T-helper 1 cell (primary cell): Measurements from ENCODE around the gene MZB1.
"Not testable (repeated sequence)": the region's sequence is repeated elsewhere in the genome, so short reads cannot be mapped to it uniquely, and the experiment has no call there.

ENCODE experiments used
- DNase-seq, 5 donors: peaks; one replicate each; pipeline ENCODE4 v3.0.0-alpha.2; 2012 to 2020

The MZB1 gene

DNA sequence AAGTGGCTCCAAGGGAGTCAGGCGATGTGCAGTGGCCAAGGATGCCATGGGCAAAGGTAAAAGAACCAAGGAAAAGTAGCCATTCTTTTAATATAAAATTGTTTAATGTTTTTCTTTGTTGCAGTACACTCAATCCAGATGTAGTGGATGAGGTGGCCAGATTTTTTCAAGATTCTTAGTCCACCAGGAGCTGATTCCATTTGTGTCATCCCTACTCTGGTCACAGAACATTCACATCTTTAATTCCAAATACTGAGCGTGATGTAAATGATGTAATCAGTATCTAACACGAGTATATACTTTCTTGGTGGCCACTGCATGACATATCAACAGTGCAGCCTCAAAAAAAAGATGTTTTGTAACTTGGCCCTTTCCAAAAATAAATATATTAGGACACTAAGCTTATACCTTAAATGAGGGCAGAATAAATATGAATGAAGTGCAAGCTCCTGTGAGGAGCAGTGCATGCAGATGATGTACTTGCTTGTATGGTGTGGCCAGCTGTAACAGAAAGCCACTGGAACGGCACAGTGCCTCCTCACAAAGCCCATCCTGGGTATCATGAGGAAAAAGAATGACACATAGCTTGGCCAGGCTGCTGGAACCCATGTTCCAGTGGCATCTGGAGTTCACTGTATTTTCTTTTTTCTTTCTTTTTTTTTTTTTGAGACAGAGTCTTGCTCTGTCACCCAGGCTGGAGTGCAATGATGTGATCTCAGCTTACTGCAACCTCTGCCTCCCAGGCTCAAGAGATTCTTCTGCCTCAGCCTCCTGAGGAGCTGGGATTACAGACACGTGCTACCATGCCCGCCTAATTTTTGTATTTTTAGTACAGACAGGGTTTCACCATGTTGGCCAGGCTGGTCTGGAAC lies 20.6 kb upstream of the MZB1 start:
- no peak for DNase-seq

DNA sequence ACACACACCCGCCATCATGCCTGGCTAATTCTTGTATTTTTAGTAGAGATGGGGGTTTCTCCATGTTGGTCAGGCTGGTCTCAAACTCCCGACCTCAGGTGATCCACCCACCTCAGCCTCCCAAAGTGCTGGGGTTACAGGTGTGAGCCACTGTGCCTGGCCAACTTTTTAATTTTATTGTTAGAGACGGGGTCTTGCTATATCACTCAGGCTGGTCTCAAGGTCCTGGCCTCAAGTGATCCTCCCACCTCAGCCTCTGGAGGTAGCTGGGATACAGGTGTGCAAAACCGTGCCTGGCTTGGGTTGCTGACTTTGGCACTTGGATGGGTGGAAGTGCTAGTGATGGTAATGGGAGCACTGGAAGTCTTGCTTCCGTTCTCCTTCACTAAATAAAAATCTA lies 19.4 kb upstream of the MZB1 start:
- DNase-seq = not testable (repeated sequence)

DNA sequence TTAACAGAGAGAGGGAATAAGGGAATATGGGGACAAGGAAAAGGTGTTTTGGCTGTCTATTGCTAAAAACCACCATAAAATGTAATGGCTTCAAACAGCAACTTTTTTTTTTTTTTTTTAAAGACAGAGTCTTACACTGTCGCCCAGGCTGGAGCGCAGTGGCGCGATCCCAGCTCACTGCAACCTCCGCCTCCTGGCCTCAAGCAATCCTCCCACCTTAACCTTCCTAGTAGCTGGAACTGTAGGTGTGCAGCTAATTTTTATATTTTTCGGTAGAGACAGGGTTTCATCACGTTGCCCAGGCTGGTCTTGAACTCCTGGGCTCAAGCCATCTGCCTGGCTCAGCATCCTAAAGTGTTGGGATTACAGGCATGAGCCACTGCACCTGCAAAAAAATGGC lies 18.5 kb upstream of the MZB1 start:
- DNase-seq = no peak

DNA sequence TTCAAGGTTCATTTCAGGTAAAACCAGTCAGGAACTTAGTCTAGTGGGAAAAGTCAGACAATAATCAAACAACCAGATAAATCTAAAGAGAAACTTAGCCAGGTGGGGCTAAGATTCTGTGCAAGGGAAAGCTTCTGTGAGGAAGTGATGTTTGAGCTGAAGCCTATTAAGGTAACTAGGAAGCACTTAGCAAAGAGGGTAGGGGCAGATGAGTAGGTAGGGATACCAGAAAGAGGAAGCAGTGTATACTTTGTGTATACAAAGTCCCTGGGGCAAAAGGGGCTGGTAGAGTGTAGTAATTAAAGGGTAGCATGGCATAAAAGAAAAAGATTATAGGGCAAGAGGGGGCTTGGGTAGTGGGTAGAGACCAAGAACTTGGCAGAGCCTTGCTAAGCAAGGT lies 17.8 kb upstream of the MZB1 start:
- DNase-seq = no peak

DNA sequence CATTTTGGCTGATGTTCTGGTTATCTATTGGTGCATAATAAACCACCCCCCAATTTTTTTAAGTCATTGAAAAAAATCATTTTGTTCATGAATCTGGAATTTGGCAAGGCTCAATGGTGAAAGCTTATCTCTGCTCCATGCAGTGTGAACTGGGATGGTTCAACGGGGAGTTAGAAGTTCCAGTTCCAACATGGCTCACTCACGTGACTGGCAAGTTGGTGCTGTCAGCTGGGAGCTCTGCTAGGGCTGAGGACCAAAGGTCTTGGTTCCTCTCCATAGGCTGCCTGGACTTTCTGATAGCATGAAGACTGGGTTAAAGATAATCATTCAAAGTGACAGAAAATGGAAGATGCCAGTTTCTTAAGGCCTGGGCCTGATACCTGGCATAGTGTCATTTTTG lies 17.2 kb upstream of the MZB1 start:
- DNase-seq = no peak

DNA sequence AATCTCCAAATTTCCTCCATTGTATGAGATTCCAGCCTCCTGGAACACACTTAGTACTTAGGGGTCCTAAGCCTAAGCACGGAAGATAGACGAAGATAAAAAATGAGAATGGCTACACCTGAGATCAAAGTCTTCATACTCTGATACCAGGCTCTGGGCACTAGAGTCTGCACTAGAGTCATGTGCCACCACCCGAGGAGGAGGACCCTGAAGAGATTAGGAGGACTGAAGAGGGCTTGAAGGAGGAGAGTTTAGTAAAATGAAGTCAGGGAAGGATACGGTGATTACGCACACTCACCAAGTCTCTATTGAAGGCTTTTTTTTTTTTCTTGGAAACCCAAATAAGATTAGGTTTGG lies 14.7 kb upstream of the MZB1 start:
- DNase-seq = no peak

DNA sequence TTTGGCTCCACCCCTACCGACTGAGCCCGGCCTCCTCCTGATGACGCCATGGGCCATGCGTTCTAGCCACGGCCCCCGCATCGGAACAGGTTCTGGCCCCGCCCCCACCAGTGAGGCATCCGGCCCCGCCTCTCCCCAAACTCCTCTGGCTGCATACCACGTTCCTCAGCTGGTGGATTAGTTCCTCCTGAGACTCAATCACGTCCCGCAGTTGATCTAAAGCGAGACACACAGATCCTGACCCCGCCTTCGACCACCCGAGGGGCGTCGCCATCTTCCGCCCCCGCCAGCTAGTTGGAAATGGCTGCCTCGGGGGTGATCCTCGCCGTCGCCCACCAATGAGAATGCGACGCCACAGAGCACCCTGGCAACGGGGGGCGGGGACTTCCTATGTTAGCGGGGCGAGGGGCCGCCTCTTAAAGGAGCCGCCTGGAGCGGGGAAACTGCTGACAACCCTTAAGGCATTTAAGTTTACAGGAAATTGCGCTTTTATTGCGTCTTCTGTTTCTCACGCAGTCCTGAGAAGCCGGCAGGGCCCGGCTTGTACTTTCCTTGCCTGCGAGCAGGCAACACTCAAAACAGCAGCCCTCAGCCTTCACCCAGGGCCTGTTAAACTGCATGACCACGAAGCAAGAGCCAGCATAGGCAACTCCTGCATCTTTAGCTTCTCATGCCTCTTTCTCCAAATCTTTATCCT lies 14.2 kb upstream of the MZB1 start, which contains the start of gene SPATA24:
SPATA24 (minus strand) TSS at position 303 of the 697 bp plus-strand sequence; CDS start at position 274, 29 bp downstream.
- DNase-seq = peak; percentile 94 to 99 (median 96)

DNA sequence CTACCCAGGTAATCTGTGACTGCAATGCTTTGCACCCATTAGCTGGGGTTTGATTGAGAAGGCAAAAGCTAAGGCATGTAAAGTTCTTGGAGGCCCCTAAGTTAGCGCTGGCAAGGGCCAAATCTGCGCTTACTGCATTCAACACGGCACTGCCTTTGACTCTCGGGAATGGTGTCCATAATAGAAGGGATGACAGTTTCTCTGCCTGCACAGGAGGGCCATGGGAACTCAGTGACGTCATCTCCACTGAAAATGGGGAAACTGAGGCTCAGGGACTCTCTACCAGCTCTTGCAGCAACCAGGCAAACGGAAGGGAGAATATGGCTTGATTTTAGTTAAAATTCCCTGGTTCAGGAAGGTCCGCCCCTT lies 13.7 kb upstream of the MZB1 start:
- DNase-seq = no peak

DNA sequence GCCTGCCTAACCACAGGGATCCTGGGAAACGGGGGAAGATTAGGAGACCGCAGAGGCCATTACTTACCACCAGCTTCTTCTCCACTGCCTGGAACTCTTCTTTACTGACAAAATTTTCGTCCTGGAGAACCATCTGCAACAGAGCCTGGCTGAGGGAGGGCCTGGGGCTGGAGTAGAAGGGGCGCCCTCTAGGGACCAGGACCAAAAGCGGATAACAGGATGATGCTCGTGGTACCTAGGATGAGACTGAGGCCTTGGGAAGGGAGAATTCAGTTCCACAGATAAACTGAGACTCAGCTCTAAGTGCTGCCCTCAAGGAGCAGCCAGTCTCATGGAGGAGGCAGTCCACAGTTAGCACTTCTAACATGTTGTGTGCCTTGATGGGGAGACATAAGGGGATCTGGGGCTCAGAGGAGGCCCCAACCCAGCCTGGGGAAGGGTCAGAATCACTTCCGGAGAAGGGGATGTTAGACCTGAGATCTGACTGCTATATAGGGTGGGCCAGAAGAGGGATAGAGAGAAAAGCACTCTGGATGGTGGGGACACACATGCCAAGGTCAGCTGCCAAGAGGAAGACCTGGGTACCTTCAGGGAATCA lies 12.9 kb upstream of the MZB1 start:
- no peak for DNase-seq

DNA sequence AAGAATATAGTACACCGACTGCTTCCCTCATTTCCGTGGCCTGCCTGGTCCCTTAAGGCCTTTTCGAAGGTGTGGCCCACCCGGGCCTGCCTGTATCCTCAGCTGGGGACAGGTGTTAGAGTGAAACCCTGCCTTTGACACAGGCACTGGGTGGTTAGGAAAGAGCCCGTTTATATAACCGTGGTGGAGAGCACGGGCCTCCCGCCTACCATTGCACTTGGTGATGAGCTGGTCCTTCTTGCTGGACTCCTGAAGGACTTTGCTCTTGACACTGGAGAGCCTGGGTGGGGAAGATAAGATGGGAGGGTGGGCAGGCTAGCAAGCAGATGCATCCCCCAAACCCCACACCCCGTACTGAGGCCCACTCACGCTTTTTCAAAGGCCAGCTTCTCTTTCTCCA lies 11.8 kb upstream of the MZB1 start:
- DNase-seq = no peak

DNA sequence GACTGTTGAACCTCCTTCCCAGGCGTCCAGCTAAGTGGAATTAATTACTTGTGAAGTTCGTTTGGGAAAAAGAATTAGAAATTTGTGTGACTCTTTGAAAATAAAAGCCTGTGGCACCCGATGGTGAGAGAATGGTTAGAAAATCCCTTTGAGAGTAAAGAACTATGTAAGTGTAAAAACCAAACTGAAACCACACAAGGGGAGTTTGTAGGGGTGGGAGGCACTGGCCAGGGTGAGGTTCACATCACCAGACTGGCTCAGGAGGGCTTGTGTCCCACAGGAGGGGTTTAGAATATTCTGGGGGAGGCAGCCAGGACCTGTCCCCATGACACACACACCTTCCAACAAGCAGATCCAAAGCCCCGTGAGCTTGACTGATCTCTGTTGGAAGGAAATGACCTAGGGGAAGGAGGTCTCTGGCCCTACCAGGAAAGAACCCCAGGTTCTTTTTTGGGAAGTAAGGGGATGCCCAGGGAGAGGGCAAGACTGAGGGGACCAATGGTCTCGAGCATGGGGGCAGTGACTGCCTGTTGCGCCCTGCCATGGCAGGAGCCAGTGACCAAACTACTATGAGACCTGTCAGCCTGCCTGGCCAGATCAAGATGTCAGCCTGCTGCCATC lies 9.9 kb upstream of the MZB1 start:
- DNase-seq = no peak

DNA sequence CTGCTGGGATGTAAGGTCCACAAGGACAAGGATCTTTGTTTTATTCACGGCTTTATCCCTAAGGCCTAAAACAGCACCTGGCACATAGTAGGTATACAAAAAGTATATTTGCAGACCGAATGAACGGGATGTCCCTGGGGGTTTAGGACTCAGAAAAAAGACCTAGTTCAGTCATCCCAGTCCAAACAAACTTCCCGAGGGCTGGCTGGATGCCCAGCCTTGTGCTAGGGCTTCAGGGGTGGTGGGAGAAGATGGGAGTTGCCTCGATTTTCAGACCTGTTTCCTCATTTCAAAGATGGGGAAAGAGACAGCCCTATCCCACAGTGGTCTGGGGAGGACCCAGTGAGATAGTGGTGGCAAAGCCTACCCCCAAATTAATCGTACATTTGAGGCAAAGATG lies 8.2 kb upstream of the MZB1 start:
- DNase-seq = no peak

DNA sequence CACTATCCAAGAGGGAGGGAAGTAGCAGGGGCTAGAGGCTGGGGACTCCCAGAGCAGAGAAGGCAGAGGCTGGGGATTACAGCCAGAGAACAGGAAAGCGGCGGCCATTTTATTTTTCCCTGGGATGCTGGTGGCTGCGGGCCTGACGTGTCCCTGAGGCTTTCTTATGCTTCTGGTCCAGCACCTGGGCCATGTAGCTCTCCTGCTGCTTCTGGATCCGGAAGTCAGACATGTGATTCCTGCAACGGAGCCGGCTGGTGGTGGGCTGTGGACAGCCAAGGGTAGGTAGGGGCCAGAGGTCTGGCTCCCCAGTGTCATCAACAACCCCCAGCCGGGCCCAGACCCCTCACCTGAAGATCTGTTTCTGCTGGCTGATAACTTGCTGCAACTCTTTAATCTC lies 7.0 kb upstream of the MZB1 start:
- no peak for DNase-seq

DNA sequence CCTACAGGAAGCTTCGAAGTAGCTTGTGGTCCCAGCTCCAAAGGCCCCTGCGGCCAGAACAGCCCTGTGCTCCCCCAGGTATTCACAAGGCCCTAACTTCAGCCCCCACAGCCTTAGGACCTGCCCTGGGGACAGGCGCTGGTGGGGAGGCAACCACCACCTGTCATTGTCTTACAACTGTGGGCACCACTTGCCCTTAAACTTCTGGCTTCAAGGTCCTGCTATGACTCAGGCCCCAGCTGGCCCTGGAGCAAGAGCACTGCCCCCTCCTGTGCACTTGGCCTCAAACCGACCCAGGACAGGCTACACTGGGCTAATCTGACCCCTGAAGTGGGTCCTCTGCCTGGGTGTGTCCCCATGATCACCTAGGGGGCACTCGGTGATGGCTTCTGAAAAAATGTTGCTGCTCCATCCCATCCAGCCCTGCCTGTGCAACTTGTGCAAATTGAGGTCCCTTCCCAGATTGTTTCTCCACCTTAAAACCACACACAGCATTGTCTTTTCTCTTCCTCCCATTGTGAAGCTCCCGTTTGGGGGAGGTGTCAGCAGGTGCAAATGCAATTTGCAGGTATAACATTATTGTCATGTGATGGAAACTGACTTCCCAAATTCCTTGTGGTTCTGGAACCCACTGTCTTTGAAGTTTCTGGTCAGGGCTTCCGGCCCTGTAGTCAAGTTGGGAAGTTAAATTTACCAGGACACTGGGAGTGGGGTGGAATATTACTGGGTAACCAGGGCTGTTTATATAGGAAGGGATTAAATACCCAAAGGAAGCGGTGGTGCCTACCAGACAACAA lies 6.3 kb upstream of the MZB1 start:
- no peak for DNase-seq

DNA sequence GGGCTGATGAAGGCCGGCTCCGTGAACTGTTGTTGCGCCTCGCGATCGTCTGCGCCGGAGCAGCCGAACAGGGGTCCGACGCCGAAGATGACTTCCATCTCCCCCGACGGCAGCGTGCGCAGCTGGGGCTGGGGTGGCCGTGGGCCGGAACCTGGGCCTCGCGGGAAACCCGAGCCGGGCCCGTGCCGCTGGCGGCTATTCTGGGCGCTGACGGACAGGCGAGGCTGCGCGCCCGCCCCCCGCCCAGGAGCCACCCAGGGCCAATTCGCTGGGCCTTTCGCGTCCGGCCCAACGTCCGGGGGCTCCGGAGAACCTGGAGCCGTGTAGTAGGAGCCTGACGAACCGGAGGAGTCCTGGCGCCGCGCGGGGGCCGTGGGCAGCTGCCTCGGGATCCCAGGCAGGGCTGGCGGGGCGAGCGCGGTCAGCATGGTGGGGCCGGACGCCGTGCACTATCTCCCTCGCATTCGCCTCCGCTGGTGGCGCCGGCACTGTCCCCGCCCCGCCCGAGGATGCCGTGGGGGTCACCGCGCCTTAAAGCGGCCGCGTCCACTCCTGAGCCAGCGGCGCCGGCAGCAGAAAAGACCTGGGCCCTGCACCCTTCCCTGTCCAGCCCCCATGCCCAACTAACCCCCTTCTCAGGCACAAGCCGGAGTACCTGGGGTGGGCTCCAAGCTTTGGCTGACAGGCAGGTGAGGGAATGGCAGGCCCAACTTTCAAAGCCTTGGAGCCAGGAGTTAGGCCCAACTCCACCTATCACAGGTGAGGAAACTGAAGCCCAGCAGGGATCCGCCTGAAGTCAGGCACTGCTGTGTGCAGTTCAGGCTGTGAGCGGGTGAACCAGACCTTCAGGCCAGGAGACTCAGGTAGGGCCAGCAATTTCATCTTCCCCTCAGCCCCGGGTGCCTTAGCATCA lies 5.2 kb upstream of the MZB1 start, which contains the start of gene PROB1:
PROB1 (minus strand) TSS at position 451 of the 913 bp plus-strand sequence; CDS start at position 428, 23 bp downstream.
- DNase-seq = no peak

DNA sequence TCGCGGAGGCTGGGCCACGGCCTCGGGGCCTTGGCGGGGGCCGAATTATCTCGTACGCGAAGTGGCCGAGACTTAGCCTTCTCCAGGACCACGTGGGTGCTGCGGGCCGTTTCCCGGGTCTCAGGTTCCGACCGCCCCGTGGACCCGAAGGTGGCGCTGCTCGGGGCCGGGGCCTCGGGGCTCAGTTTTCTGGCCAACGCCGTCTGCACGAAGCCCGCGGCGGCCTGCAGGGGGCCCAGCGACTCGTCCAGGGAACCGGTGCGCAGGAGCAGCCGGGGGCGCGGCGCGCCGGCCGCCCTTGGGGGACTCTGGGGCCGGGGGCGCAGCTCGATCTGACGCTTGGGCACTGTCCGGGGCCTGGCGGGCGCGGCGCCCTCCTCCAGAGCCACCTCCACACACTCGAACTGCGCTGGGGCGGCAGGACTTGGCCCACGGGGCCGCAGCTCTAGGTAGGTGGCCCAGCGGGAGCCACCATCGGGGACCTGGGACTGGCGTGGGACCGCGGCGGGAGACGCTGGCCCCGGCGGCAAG lies 4.5 kb upstream of the MZB1 start:
- DNase-seq = peak in 2 of 5 donors; percentile 60 to 65

DNA sequence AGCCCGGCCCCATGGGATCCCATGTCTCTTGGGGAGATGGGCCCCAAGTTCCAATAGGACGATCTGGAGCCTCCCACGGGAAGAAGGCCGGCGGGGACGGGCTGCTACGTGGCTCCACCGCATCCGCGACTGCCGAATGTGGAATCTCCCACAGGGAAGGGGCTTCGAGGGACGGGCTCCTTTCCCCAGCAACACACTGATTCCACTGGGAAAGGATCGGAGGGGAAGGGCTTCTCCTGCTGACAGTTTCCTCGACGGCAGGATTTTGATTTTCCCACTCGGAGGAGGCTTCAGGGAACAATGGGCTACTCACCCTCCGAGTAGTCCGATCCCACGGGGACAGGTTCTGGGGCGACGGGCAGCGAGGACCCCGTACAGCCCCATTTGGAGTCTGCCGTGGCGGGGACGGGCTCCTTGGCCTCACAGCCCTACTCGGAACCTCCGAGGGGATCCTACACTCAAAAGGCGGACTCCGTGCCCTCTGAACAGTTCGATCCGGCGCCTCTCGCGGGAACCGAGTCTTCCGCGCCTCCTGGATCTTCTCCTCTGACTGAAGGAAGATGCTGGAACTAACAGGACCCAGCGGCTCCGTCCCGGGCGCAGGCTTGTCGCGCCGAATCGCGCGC lies 3.9 kb upstream of the MZB1 start:
- no peak for DNase-seq

DNA sequence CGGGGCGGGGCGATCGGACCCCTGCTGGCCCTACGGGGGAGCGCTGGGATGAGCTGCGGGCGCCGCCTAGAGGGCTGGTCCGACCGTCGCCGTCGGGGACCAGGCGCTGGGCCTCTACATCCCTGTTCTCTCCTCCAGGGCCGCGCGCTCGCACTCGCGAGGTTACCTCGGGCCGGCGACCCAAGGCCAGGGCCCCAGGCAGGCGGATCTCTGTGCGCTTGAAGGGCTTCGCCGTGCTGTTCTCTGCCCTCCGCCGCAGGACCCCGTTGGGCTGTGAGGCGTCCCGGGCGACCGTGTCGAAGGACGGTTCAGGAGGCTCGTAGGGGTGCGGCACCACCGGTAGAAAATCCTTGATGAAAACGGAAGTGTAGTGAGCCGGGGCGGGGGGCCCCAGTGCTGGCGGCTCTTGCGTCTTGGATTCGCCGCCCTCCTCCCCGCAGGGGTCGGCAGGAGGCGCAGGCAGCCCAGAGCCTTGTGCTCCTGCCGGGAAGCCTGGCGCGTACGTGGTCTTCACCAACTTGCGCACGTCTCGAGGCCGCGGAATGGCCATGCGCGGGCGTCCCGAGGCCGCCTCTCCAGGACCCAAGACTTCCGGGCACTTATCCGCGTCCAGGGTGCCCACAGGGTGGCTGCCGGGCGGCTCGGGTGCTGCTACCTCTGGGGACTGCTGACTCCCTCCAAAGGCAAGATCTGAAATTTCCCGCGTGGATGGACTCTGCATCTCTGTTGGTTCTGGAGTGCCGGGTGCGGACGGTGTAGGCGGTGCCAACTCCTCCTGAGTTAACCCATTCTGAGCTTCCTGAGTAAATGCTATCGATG lies 3.2 kb upstream of the MZB1 start:
- DNase-seq = peak; percentile 59 to 92 (median 68)

DNA sequence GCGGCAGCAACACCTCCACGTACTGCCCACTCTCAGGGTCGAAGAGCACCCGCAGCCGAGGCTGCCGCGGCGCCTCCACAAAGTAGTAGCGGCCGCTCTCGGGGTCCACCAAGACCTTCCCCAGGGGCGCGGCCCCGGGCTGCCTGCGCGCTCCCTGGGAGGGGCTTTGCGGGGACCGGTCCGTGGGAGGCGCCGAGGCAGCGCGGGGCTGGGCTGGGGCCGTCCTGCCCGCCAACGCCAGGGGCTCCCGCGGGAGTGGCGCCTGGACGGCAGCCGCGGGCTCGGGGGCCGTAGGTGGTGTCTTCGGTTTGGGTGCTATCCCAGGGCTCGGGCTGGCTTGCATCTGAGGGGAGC lies 2.6 kb upstream of the MZB1 start:
- DNase-seq = no peak
